ENCODE data around the gene MARCHF10.

Gene MARCHF10

GRCh38 chr17:62821189-62822079, 13.3 kb upstream of the MARCHF10 start:
- no peak for DNase-seq (ENCODE audit: low spot score)

- no peak for DNase-seq (ENCODE audit: low spot score)
These were observed 11.6 kb upstream of the MARCHF10 start for GRCh38 chr17:62819511-62820221.

- no peak for DNase-seq (ENCODE audit: low spot score)
These were observed 10.4 kb upstream of the MARCHF10 start for GRCh38 chr17:62818526-62818925.

- no peak for DNase-seq (ENCODE audit: low spot score)
These were observed 8.2 kb upstream of the MARCHF10 start for GRCh38 chr17:62816282-62816839.

- DNase-seq (ENCODE audit: low spot score), result no peak
These were observed 1.5 kb upstream of the MARCHF10 start for GRCh38 chr17:62809656-62810055.

DNA sequence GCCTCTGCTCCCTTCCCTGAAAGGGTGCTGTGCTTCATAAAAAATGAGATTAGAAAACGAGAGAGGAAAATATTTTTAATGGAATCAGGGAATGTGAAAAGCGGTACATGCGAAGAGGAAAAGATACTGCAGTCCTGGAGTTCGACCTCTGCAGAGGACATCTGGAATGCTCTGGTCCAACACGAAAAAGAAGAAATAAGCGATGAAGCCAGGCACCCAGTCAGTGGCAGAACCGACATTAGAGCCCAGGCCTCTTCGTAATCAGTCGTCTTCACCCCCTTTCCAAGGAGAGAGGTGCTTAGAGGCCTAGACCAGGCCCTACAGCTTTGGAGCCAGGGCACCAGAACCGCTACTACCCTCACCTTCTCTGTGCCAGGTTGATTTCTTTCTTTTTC, 459 bp upstream of the MARCHF10 start:
- no peak for DNase-seq (ENCODE audit: low spot score)

- no peak for DNase-seq (ENCODE audit: low spot score)
These were observed 2.9 kb downstream of the MARCHF10 start for GRCh38 chr17:62805234-62805633.

GRCh38 chr17:62804822-62805221, 3.3 kb downstream of the MARCHF10 start:
- DNase-seq (ENCODE audit: low spot score), result no peak

GRCh38 chr17:62804025-62804424, 4.1 kb downstream of the MARCHF10 start:
- DNase-seq (ENCODE audit: low spot score), result no peak

DNA sequence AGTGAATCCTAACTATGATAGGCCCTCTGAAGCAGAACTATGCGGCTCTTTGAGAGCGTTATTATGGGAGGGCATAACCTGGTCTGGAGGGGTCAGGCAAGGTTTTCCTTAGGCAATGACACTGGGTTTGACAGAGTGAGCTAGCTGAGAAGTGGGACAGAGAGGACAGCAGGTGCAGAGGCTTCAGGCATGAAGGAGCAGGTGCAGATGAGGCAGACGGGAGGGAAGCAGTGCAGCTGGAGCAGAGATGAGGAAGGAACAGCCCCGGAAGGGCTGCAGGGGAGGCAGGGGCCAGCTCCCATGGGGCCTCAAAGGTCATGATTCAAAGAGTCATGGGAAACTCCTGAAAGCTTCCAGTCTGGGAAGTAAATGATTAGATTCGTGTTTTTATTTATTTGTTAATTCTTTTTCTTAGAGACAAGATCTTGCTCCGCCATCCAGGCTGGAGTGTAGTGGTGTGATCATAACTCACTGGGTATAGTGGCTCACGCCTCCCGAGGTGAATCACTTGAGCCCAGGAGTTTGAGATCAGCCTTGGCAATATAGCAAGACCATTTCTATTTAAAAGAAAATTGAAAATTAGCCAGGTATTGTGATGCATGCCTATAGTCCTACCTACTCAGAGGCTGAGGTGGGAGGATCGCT, 5.4 kb downstream of the MARCHF10 start:
- no peak for DNase-seq (ENCODE audit: low spot score)

GRCh38 chr17:62801553-62802114, 6.5 kb downstream of the MARCHF10 start:
- no peak for DNase-seq (ENCODE audit: low spot score)

- DNase-seq (ENCODE audit: low spot score), result no peak
These were observed 7.5 kb downstream of the MARCHF10 start for GRCh38 chr17:62800585-62800984.

DNA sequence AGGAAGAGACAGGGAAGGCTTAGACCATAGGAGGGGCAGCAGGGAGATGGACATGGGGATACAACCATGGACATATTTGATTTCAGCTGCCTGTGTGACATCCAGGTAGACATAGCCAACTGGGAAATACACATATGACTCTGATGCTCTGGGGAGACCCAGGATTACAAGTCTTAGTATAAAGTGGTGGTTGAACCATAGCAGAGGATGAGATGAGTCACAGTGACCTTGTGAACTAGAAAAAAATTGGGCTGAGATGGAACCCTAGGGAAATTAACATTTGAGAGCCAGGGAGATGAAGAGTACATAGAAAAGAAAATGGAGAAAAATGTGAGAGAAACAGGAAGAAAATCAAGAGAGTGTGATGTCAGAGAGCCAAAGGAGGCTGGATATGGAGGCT, 10.2 kb downstream of the MARCHF10 start:
- no peak for DNase-seq (ENCODE audit: low spot score)

DNA sequence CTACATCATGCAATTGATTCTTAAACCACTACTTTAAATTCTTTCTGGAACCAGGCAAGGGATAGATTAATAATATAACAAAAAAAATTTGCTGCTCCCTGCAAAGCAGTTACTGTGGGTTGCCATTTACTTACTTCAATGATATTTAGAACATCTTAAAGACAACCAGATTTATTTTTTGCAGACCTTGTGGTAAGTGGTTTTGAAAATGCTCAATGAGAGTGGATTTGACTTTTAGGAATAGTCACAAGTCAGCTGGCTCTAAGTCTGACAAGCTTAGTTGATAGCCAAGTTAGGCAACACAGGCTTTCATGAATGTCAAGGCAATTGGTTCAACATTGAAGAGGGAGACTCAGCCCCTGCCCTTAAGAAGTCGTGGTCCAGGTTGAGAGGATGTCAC, 11.8 kb downstream of the MARCHF10 start:
- no peak for DNase-seq (ENCODE audit: low spot score)

DNA sequence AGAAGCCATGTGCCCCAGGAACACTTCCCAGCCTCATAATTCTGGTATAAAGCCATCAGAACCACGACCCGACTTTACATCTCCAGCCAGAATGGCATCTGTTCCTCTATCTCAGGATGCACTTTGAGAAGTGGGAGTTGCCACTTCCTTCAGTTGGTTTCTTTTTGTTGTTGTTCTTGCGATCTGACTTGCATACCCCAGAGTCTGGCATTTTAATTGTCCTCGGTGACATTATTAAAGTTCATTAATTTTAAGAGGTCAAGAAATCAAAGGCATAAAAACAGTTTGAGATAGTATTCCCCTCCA, 13.5 kb downstream of the MARCHF10 start:
- no peak for DNase-seq (ENCODE audit: low spot score)

DNA sequence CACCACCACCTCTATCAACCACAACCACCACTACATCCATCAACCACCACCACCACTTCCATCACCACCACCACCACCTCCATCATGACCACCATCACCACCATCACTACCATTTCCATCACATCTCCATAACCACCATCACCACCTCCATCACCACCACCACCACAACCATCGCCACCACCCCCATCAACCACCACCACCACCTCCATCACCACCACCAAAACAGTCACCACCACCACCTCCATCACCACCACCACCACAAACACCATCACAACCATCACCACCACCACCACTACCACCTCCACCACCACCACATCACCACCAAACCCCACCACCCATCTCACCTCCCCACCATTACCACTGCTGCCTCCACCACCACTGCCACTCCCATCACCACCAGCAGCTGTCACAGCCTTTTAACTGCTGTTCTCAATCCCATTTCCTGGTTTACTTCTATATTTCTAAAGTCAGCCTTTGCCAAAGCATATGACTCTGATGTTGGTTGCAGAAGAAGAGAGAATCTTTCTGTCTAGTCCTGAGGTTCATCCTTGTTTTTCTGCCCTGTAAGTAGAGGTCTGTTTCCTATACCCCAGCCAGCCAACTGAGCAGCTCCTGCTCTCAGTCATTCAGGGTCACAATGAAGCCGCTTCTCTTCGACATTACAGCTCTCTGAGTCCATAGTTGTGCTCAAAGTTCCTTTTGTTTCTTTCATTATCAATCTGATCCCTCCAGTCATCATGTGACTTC, 14.0 kb downstream of the MARCHF10 start:
- no peak for DNase-seq (ENCODE audit: low spot score)

DNA sequence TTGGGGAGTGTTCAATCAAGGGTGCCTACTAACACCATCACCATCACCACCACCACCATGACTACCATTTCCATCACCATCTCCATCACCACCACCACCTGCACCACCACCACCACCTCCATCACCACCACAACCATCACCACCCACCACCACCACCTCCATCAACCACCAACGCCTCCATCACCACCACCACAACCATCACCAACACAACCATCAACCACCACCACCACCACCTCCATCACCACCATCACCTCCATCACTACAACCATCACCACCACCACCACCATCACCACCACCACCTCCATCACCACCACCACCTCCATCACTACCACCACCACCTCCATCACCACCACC, 15.7 kb downstream of the MARCHF10 start:
- DNase-seq (ENCODE audit: low spot score), result no peak

DNA sequence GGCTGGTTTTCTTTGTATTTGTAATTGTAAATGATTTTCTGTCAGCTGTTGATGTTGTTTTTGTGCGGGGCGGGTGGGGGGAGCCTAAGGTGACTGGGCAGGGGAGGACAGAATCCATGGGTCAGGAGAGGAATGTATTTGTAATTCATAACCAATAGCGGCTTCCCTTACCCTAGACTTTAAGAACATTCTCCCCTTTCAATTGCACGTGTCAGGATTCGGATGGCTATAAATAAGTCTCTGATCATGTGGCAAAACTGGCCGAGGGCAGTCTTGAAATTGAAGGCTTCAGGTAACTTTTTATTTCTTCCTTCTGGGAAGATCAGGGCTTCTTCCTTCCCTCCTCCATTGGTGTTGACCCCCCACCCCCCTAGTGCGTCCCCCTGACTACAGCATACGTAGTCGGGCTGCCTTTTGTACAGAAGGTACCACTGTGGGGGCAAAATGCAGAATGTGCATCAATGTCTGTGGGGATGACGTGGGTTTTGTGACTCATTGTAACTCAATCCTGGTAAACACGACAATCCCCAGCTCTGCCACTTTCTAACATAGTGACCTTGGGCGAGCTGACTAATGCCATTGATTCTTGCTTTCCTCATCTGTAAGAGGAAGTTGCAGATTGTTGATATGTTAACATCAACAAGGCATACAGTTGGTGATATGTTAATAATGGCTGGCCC, 16.2 kb downstream of the MARCHF10 start:
- DNase-seq (ENCODE audit: low spot score), result no peak

- no peak for DNase-seq (ENCODE audit: low spot score)
These were observed 16.8 kb downstream of the MARCHF10 start for GRCh38 chr17:62791235-62791734.

DNA sequence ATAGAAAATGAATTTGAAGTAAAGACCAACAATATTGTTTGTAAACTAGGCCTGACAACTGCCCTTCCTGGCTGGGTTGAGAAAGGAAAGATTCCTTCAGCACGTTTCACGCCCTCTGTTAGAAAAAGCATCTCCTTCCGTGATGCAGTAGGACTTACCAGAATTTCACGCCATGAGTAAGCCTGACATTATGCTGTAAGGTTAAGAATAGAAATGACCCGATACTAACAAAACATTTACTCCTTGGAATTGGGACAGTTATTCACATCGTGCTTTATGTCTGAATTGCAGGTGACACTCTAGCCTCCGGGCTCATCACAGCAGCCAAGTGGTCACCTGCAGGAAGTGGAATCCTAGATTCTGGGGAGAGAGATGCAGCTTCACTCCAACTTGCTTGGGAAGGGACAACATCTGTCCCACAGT, 17.5 kb downstream of the MARCHF10 start:
- no peak for DNase-seq (ENCODE audit: low spot score)

- no peak for DNase-seq (ENCODE audit: low spot score)
These were observed 20.7 kb downstream of the MARCHF10 start for GRCh38 chr17:62787366-62787765.

Data from activated CD4-positive, alpha-beta T cell treated with anti-CD3 and anti-CD28 coated beads, Interleukin-2, Interleukin-4, amounts not matched to agents 100 ng/mL and 50 ng/mL, durations not matched to agents 16 hours and 8 hours (primary cell).